HCT116 (cell line): ENCODE results near the gene VPS11. TPM values are rescaled to one million over a fixed set of nuclear protein-coding genes. Genes with fewer than 3 reads are reported as not detected.
A peak's percentile ranks its signal among the peaks of the same experiment; 100 is the strongest.

ENCODE experiments used
- ATAC-seq: fragments of 200-7000 bp; cut with Tn5 transposase; 2 replicates; pipeline ENCODE4 v1.9.1; 2020; ENCODE audit warnings: mild to moderate bottlenecking, moderate library complexity
- BruUV-seq: library from RNA; stranded (reverse); fragments of 400-500 nt; replicated peaks from 2 replicates; lab custom pipeline; 2021; lab: Mats Ljungman, UMichigan
- CTCF ChIA-PET: fragments of 300-600 bp; sonication (Branson Sonifier 250); formaldehyde crosslinking; loops from one replicate; lab custom pipeline; 2021; ENCODE audit warnings: antibody characterized with exemption; lab: Charles Lee
- POLR2A ChIA-PET: fragments of 300-600, 350-600 bp; sonication (Branson Sonifier 250); formaldehyde crosslinking; loops from one replicate; lab custom pipeline; 2021; ENCODE audit warnings: antibody characterized with exemption; lab: Charles Lee
- RAD21 ChIA-PET, 2 experiments: fragments of 300-600 bp; sonication (Branson Sonifier 250); formaldehyde crosslinking; loops; one replicate each; lab custom pipeline; 2023; ENCODE audit warnings: low total read pairs in 2 of 2; ENCODE audit not compliant: uncharacterized antibody in 2 of 2, unreplicated experiment in 2 of 2, low non-redundant PET in 1 of 2; lab: Charles Lee
- DNase-seq: peaks from one replicate; pipeline ENCODE4 v3.0.0-alpha.2; 2010; ENCODE audit warnings: low read depth, low spot score
- H2AFZ ChIP-seq: fragments of 200-600 bp; shearing (Covaris generic), sonication (generic); 2 replicates; pipeline ENCODE4 v1.6.1; 2017; ENCODE audit warnings: low read depth, mixed run types, mixed read lengths, antibody characterized with exemption, low read length; ENCODE audit not compliant: poor library complexity, severe bottlenecking
- H3K27ac ChIP-seq: 2 replicates; pipeline ENCODE4 v1.5.1; 2012; ENCODE audit warnings: low read depth, low read length
- H3K27me3 ChIP-seq: fragments of 200-600 bp; sonication (generic); 2 replicates; pipeline ENCODE4 v1.6.1; 2016; ENCODE audit warnings: mixed run types, low read length, mixed read lengths; ENCODE audit not compliant: insufficient read depth
- H3K36me3 ChIP-seq, 2 experiments: fragments of 200-500 bp in 1 of 2; fragments of 200-600 bp in 1 of 2; sonication (Bioruptor generic) in 1 of 2; sonication (generic) in 1 of 2; 2 replicates each; pipeline versions ENCODE4 v1.5.1 to v1.6.1; 2014 to 2016; ENCODE audit warnings: low read length in 2 of 2, inconsistent platforms in 1 of 2, mixed read lengths in 1 of 2, mixed run types in 1 of 2; ENCODE audit not compliant: insufficient read depth in 2 of 2, control insufficient read depth in 1 of 2
- H3K4me1 ChIP-seq, 2 experiments: fragments of 200-600 bp in 1 of 2; sonication (generic) in 1 of 2; 2 replicates each; pipeline versions ENCODE4 v1.5.1 to v1.6.1; 2012 to 2017; ENCODE audit warnings: low read length in 2 of 2, inconsistent platforms in 1 of 2, mild to moderate bottlenecking in 1 of 2, mixed read lengths in 1 of 2, mixed run types in 1 of 2, moderate library complexity in 1 of 2; ENCODE audit not compliant: insufficient read depth in 2 of 2, control insufficient read depth in 1 of 2
- H3K4me2 ChIP-seq: fragments of 200-600 bp; sonication (generic); 2 replicates; pipeline ENCODE4 v1.6.1; 2017; ENCODE audit warnings: mixed run types, low read length, mixed read lengths
- H3K4me3 ChIP-seq, 2 experiments: fragments of 200-600 bp in 1 of 2; sonication (generic) in 1 of 2; replicated peaks in 1 of 2; 2 replicates each; pipeline ENCODE4 v1.5.1; 2011 to 2016; ENCODE audit warnings: low read length in 2 of 2, control low read depth in 1 of 2, low read depth in 1 of 2, mild to moderate bottlenecking in 1 of 2, mixed read lengths in 1 of 2, mixed run types in 1 of 2
- H3K79me2 ChIP-seq: fragments of 200-600 bp; sonication (generic); 2 replicates; pipeline ENCODE4 v1.6.1; 2017; ENCODE audit warnings: mild to moderate bottlenecking, mixed run types, low read length, moderate library complexity, mixed read lengths; ENCODE audit not compliant: insufficient read depth
- H3K9ac ChIP-seq: fragments of 200-600 bp; sonication (generic); 2 replicates; pipeline ENCODE4 v1.6.1; 2016; ENCODE audit warnings: low read length, mixed read lengths
- H3K9me2 ChIP-seq: fragments of 200-600 bp; sonication (generic), shearing (Covaris generic); 2 replicates; pipeline ENCODE4 v1.6.1; 2017; ENCODE audit warnings: mixed run types, mild to moderate bottlenecking, moderate library complexity; ENCODE audit not compliant: insufficient read depth
- H3K9me3 ChIP-seq, 2 experiments: fragments of 200-500 bp in 1 of 2; fragments of 200-600 bp in 1 of 2; sonication (Bioruptor generic) in 1 of 2; sonication (generic) in 1 of 2; 2 replicates each; pipeline ENCODE4 v1.6.1; 2014 to 2017; ENCODE audit warnings: low read length in 2 of 2, mixed read lengths in 2 of 2, inconsistent platforms in 1 of 2, low read depth in 1 of 2, mild to moderate bottlenecking in 1 of 2, mixed run types in 1 of 2, moderate library complexity in 1 of 2; ENCODE audit not compliant: control insufficient read depth in 1 of 2, insufficient read depth in 1 of 2
- H4K20me1 ChIP-seq: fragments of 200-600 bp; sonication (generic), shearing (Covaris generic); 2 replicates; pipeline ENCODE4 v1.6.1; 2017; ENCODE audit warnings: mixed run types, mild to moderate bottlenecking, moderate library complexity; ENCODE audit not compliant: insufficient read depth
- ELF1 ChIP-seq: IDR thresholded peaks from 2 replicates; pipeline ENCODE4 v1.6.1; 2012; ENCODE audit warnings: low read depth, borderline replicate concordance
- ZFX ChIP-seq: fragments of 450-650 bp; IDR thresholded peaks from 2 replicates; pipeline ENCODE4 v1.6.1; 2017
- intact Hi-C: fragments of 100-400 bp; cut with micrococcal nuclease; formaldehyde crosslinking; loops from 2 replicates; pipeline ENCODE4 v1.10.0; 2022
- total RNA-seq: library from RNA; stranded (reverse); gene quantifications from one replicate; pipeline ENCODE4 v1.2.1, GENCODE V29; 2021; ENCODE audit not compliant: unreplicated experiment
- TF ChIP-seq, protein P1 (sequence below): IDR thresholded peaks from 2 replicates; pipeline ENCODE4 v1.6.1; 2011; ENCODE audit warnings: mild to moderate bottlenecking, low read length, moderate library complexity; ENCODE audit not compliant: insufficient replicate concordance; ENCODE audit errors: extremely low read depth
- TF ChIP-seq, protein P2 (sequence below), 3 experiments: fragments of 200-600 bp in 1 of 3; sonication (generic) in 1 of 3; IDR thresholded peaks in 2 of 3; conservative IDR thresholded peaks in 1 of 3; 2 replicates each; pipeline ENCODE4 v1.5.1; 2012 to 2017; ENCODE audit warnings: low read depth in 2 of 3, low read length in 2 of 3, antibody characterized with exemption in 1 of 3, borderline replicate concordance in 1 of 3, control low read depth in 1 of 3, mild to moderate bottlenecking in 1 of 3, mixed read lengths in 1 of 3, mixed run types in 1 of 3, moderate library complexity in 1 of 3; ENCODE audit not compliant: insufficient read depth in 1 of 3

Gene VPS11
- total RNA-seq, 1 experiment from 2014 or later, result 20.4 TPM

DNA sequence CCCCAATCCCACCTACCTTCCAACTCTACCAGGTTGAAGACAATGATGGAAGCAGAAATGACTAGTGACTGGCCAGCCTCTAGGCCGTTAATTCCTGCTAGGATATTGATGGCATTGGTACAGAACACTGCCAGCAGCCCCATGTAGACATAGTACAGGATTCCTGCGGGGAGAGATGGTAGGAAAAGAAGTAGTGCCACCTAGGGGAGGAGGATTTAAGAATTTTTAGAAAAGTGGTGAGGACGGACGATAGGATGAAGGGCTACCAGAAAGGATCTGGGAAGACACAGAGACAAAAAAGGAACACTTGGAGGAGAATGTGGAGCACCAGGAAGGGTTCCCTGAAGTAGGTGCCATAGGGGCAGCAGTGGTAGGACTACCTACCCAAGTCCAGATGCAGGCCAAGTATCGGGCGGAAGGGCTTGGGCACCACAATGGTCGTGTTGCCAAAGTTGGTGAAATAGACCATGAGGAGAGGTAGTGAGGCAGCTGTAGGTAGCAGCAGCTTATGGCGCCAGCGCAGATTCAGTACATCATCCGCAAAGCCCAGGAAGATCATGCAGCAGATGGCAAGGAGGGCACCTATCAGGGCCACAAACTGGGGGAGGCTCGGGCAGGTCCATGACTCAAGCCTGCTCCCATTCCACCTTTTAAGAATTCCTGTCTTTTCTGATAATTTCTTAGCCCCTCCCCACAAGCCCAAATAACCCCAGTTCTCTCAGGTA lies 32.8 kb downstream of the VPS11 start:
- Histone ChIP-seq H3K36me3 (peaks cover 10 to 25% of the 10 kb centered on the region in 2 experiments; a peak in 3 of 4 replicates), H3K4me2 (peak overlapping the region; percentile 89), H3K27ac (peak overlapping the region; percentile 96), H2AFZ (no peak overlapping the region), H3K27me3 (no peaks in the 10 kb centered on the region), H3K4me1 (peaks cover 30 to 40% of the 10 kb centered on the region in 2 experiments), H4K20me1 (no peaks in the 10 kb centered on the region), H3K79me2 (peaks cover 32% of the 10 kb centered on the region), H3K9me2 (no peaks in the 10 kb centered on the region), H3K9ac (peak overlapping the region; percentile 81), H3K9me3 (no peaks in the 10 kb centered on the region), H3K4me3 (peak overlapping the region; percentile 58 to 78)
- intact Hi-C loops, result loop anchor here (2.0 to 10.0 kb wide), 6 partner anchors 68 to 372 kb away; partner anchors contain the start of genes NLRX1 and USP2
- CTCF ChIA-PET, result no interaction called here
- TF ChIP-seq, protein P1, sequence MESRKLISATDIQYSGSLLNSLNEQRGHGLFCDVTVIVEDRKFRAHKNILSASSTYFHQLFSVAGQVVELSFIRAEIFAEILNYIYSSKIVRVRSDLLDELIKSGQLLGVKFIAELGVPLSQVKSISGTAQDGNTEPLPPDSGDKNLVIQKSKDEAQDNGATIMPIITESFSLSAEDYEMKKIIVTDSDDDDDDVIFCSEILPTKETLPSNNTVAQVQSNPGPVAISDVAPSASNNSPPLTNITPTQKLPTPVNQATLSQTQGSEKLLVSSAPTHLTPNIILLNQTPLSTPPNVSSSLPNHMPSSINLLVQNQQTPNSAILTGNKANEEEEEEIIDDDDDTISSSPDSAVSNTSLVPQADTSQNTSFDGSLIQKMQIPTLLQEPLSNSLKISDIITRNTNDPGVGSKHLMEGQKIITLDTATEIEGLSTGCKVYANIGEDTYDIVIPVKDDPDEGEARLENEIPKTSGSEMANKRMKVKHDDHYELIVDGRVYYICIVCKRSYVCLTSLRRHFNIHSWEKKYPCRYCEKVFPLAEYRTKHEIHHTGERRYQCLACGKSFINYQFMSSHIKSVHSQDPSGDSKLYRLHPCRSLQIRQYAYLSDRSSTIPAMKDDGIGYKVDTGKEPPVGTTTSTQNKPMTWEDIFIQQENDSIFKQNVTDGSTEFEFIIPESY, result no peak
- TF ChIP-seq, protein P2, sequence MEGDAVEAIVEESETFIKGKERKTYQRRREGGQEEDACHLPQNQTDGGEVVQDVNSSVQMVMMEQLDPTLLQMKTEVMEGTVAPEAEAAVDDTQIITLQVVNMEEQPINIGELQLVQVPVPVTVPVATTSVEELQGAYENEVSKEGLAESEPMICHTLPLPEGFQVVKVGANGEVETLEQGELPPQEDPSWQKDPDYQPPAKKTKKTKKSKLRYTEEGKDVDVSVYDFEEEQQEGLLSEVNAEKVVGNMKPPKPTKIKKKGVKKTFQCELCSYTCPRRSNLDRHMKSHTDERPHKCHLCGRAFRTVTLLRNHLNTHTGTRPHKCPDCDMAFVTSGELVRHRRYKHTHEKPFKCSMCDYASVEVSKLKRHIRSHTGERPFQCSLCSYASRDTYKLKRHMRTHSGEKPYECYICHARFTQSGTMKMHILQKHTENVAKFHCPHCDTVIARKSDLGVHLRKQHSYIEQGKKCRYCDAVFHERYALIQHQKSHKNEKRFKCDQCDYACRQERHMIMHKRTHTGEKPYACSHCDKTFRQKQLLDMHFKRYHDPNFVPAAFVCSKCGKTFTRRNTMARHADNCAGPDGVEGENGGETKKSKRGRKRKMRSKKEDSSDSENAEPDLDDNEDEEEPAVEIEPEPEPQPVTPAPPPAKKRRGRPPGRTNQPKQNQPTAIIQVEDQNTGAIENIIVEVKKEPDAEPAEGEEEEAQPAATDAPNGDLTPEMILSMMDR (IDR thresholded peaks at IDR 0.05 in 2 of 3, conservative IDR thresholded peaks at IDR 0.05 in 1 of 3; ENCODE audit: borderline replicate concordance in 1 of 3, insufficient read depth in 1 of 3, low read depth in 2 of 3, low read length in 2 of 3), result peak in 2 of 3 experiments; percentile 61 to 63; a peak in 4 of 6 replicates
- TF ChIP-seq ZFX (no peak), ELF1 (no peak)
- RAD21 ChIA-PET, result no interaction called here
- POLR2A ChIA-PET, result no interaction called here
- 0 out of 2 replicates have a peak, but pooled peaks have one; percentile 3 for ATAC-seq
- BruUV-seq, result no TSS peak
- peak; percentile 61 for DNase-seq
